ENCODE measurements around the gene VSX1. TPM values are rescaled to one million over a fixed set of nuclear protein-coding genes. Genes with fewer than 3 reads are reported as not detected.
A peak's percentile ranks its signal among the peaks of the same experiment; 100 is the strongest.

Gene VSX1
- total RNA-seq, 1 donor from 2014 or later: not detected

DNA sequence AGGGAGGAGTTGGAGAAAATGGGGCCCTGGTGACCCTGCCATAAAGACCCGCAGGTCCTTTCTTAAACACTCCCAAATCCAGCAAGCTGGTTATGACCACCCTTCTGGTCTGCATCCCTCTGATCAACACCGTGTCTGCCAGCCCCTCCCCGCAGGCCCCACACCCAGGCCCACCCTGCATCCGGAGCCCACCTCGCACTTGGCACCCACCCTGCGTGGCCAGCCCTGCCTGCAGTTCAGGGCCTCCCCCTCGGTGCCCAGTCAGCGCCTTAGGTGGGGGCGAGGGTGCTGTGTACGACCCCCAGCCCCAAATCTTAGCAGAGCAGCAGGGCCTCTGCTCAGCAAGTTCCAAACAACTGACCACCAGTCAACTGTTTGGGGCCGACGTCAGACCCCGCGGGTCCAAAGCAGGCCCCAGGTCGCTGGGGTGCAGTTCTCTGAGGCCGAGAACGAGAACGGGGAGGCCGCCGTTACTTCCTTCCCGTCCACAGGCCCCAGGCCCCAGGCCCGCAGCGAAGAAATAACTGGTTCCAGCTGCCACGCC is 25.2 kb downstream of the VSX1 start:
- DNase-seq (no peak), ATAC-seq (ENCODE audit: low read depth) (no peak)
- ChIA-PET CTCF (interaction anchor here (1.1 kb wide), 1 partner anchor 9 kb away, joined by 3 read pairs; no protein-coding TSS in a partner anchor), POLR2A (interaction anchor here (1.0 to 4.8 kb wide), 9 partner anchors 9 to 1707 kb away, joined by 3 to 54 read pairs (median 7); partner anchors contain the start of genes APMAP, ENTPD6 and PYGB)
- Mint-ChIP-seq H3K27ac (peak overlapping the region; percentile 93), H3K9me3 (no peaks in the 10 kb centered on the region), H3K4me1 (peaks cover 64% of the 10 kb centered on the region), H3K27me3 (no peaks in the 10 kb centered on the region), H3K4me3 (peak overlapping the region; percentile 89), H3K36me3 (ENCODE audit: low read depth) (peaks cover 13% of the 10 kb centered on the region)
- TF ChIP-seq, protein P1, sequence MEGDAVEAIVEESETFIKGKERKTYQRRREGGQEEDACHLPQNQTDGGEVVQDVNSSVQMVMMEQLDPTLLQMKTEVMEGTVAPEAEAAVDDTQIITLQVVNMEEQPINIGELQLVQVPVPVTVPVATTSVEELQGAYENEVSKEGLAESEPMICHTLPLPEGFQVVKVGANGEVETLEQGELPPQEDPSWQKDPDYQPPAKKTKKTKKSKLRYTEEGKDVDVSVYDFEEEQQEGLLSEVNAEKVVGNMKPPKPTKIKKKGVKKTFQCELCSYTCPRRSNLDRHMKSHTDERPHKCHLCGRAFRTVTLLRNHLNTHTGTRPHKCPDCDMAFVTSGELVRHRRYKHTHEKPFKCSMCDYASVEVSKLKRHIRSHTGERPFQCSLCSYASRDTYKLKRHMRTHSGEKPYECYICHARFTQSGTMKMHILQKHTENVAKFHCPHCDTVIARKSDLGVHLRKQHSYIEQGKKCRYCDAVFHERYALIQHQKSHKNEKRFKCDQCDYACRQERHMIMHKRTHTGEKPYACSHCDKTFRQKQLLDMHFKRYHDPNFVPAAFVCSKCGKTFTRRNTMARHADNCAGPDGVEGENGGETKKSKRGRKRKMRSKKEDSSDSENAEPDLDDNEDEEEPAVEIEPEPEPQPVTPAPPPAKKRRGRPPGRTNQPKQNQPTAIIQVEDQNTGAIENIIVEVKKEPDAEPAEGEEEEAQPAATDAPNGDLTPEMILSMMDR (IDR thresholded peaks at IDR 0.05): no peak
- intact Hi-C loops (cut with micrococcal nuclease): loop anchor here (1.0 to 5.0 kb wide), 6 partner anchors 9 to 1694 kb away; partner anchors contain the start of genes GZF1 and ZNF337

DNA sequence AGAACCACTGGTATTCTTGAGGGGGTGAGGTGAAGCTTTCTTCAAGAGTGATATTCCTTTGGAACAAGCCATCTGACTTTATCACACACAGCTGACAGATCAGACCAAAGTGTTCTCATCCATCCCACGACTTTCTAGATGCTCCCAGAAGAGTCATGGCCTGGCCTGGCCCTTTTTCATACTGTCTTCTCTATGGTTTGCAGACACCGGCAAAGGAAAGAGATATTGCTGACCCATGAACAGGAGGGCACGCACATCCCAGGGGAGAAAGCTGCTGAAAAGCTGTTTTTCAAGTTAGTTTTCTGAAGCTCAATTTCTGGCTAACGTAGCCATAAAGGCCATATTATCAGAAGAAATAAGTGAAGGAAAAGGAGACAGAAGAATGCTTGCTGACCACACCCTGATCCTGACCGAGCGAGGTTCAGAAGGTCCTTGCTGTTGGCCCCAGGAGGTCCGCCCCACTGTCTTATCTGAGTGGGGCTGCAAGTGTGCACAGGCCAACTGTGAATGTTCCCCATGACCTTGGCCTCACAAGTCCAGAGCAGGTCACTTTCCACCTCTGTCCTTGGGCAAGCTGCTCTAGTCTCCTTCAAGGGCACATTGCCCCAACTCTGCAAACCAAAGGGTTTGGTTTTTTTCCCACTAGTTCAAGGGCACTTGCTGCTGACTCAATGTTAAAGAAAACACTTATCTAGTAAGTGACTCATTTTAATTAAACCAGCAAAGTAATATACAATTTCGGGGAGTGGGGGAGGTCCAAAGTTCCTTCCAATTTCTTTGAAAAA is 26.0 kb downstream of the VSX1 start:
- intact Hi-C loops (cut with micrococcal nuclease): loop anchor here (5.0 kb wide), 3 partner anchors 236 to 1694 kb away; partner anchors contain the start of genes GZF1 and ZNF337
- Mint-ChIP-seq H3K4me1 (peaks cover 72% of the 10 kb centered on the region), H3K36me3 (ENCODE audit: low read depth) (peaks cover 17% of the 10 kb centered on the region)

DNA sequence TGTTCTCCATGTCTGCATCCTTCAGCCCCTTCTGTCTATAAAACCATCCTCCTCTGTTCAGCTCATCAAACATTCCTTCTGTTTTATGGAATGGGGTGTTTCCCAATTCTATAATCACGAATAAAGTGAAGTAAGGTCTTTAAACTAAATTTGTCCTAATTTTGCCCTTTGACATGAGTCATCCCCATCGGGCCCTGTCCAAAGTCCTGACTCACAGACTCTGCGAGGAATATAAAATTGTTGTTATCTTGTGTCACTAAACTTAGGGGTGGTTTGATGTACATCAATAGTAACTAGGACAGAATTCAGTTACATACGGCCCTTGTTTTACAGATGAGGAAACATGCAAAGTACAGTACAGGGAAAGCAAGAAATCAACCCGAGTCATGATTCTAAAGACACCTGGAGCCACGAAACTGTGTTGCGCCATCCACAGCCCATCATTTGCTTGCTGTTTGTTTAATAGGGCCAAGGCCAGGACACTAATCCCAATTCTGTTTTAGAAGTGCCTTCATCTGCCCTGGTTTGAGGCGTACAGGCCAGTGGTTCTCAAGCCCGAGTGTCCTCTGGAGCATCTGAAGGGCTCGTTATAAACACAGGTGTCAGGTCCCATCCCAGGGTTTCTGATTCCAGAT is 26.8 kb downstream of the VSX1 start:
- POLR2A ChIA-PET: interaction anchor here (0.7 to 4.8 kb wide), 3 partner anchors 12 to 1076 kb away, joined by 3 to 40 read pairs (median 6); no protein-coding TSS in a partner anchor
- no peaks in the 10 kb centered on the region for H3K27me3 Mint-ChIP-seq
- CTCF ChIA-PET: no interaction called here
- peaks cover 19% of the 10 kb centered on the region for H3K36me3 Mint-ChIP-seq (ENCODE audit: low read depth)
- DNase-seq (no peak), ATAC-seq (ENCODE audit: low read depth) (no peak)
- intact Hi-C loops (cut with micrococcal nuclease): loop anchor here (5.0 kb wide), 3 partner anchors 237 to 1693 kb away; partner anchors contain the start of genes GZF1 and ZNF337
- peaks cover 80% of the 10 kb centered on the region for H3K4me1 Mint-ChIP-seq
- H3K4me3 Mint-ChIP-seq: peak overlapping the region; percentile 89
- H3K9me3 Mint-ChIP-seq: no peaks in the 10 kb centered on the region
- H3K27ac Mint-ChIP-seq: peak overlapping the region; percentile 93
- TF ChIP-seq, protein P1 (IDR thresholded peaks at IDR 0.05): no peak

More for the DNA sequence above, 26.0 kb downstream of the VSX1 start:
- ATAC-seq (ENCODE audit: low read depth) (no peak), DNase-seq (no peak)
- Mint-ChIP-seq H3K9me3 (no peaks in the 10 kb centered on the region), H3K27ac (peak overlapping the region; percentile 93), H3K4me3 (peak overlapping the region; percentile 89), H3K27me3 (no peaks in the 10 kb centered on the region)
- ChIA-PET CTCF (interaction anchor here (1.1 kb wide), 1 partner anchor 10 kb away, joined by 3 read pairs; no protein-coding TSS in a partner anchor), POLR2A (interaction anchor here (2.1 to 4.8 kb wide), 3 partner anchors 13 to 139 kb away, joined by 6 to 40 read pairs (median 11); partner anchors contain the start of gene ENTPD6)
- TF ChIP-seq, protein P1 (IDR thresholded peaks at IDR 0.05): no peak

DNA sequence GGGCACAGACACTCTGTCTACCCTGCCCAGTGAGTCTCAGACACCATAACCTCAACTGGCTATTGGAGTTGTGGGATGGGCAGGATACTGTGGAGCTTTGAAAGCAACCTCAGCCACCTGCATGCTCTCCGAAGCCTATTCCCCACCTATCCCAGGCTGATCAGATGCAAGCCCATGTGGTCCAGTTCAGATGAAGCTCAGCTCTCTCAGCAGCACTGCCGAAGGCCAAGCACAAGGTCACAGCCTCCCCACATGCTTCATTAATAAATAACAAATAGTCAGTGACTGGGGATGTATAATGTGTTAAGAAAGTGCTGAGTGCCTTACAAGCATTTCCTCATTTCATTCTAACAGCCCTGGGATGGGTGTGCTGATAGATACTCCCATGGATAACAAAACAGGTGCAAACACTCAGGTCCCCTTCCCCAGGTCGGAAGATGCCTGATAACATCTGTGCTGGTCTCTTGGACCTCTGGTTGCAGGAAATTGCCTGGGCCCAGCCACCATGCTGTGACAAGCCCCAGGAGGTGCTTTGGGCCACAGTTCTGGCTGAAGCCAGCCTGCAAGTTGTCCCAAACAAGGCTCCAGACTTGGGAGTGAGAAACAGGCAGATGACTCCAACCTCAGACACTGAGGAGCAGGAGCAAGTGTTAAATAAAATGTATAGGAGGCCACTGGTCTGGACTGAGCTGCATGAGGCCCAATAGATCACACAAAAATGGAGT is 27.7 kb downstream of the VSX1 start:
- ATAC-seq (ENCODE audit: low read depth) (no peak), DNase-seq (no peak)
- no peaks in the 10 kb centered on the region for H3K9me3 Mint-ChIP-seq
- peak overlapping the region; percentile 32 for H3K4me3 Mint-ChIP-seq
- CTCF ChIA-PET: interaction anchor here (0.9 kb wide), 1 partner anchor 61 kb away, joined by 3 read pairs; no protein-coding TSS in a partner anchor
- H3K36me3 Mint-ChIP-seq (ENCODE audit: low read depth): peaks cover 22% of the 10 kb centered on the region
- no peaks in the 10 kb centered on the region for H3K27me3 Mint-ChIP-seq
- intact Hi-C loops (cut with micrococcal nuclease): no loop called here
- POLR2A ChIA-PET: interaction anchor here (0.6 to 2.8 kb wide), 5 partner anchors 11 to 1562 kb away, joined by 3 to 14 read pairs (median 3); no protein-coding TSS in a partner anchor
- TF ChIP-seq, protein P1 (IDR thresholded peaks at IDR 0.05): no peak
- H3K4me1 Mint-ChIP-seq: peaks cover 85% of the 10 kb centered on the region
- H3K27ac Mint-ChIP-seq: peak overlapping the region; percentile 86

All from activated B cell treated with CpG ODN at 0.5 μM for 24 hours (primary cell).